Measurements from ENCODE around the gene KRT84.

The KRT84 gene

DNA sequence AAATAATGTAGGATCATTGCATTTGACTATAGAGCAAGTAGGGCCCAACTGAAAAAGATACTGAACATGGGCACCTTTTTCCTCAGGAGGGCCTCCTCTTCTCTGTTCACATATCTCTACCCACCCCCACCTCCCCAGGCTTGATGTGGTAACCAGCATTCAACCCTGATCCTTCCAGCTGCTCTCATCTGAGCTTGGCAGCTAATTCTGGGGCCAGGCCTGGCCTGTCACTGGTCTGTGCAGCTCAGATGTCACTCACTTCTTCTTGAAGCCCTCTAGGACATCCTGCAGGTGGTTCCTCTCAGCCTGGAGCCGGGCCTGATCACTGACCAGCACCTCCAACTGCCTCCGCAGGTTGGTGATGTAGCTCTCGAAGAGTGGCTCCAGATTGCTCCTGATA, 2.1 kb downstream of the KRT84 start:
- DNase-seq (ENCODE audit: low read depth in 2 of 2): no peak

DNA sequence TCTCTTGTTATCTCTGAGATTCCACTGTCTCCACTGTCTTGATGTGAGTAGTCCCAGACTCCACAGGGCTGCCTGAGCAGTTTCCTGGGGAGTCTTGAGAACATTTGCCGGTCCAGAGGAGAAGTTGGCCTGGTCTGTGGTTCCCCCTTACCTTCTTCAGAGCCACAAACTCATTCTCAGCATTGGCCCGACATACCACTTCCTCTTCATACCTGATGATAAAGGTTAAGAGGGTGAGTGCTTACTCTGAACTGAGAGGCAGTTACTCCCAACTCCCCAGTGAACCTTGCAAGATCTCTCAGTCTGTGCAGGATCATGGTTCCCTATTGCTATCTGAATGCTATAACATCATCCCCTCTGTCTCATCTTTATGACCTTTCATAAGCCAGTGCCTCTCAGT, 2.6 kb downstream of the KRT84 start:
- DNase-seq (ENCODE audit: low read depth in 2 of 2): no peak

DNA sequence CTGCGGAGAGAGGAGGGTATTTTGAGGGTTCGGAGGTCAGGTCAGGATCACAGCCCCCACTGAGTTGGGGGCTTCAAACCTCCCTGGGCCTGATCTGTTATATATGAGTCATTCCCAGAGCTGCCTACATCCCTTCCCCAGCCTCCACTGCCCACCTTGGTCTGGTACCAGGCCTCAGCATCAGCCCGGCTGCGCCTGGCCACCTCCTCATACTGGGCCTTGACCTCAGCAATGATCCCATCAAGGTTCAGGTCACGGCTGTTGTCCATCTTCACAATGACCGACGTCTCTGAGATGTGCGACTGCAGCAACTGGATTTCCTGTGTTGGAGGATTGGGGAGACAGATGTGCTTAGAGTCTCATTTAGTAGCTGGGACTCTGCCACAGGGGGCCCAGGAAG, 4.2 kb downstream of the KRT84 start:
- no peak for DNase-seq (ENCODE audit: low read depth in 2 of 2)

DNA sequence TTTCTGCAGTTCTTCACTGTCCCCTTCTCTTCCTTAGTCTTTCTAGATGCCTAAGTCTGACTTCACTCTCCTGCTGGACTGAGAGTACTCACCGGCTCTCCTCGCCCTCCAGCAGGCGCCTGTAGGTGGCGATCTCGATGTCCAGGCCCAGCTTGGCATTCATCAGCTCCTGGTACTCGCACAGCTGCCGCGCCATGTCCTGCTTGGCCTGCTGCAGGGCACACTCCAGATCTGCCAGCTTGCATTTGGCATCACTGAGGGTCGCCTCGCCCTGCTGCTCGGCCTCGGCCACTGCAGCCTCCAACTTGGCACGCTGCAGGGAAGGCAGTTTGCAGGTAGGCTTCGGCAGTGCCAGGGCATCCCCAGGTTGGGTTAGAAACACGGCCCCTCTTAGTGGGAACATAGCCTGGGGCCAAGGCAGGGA, 5.2 kb downstream of the KRT84 start:
- no peak for DNase-seq (ENCODE audit: low read depth in 2 of 2)

DNA sequence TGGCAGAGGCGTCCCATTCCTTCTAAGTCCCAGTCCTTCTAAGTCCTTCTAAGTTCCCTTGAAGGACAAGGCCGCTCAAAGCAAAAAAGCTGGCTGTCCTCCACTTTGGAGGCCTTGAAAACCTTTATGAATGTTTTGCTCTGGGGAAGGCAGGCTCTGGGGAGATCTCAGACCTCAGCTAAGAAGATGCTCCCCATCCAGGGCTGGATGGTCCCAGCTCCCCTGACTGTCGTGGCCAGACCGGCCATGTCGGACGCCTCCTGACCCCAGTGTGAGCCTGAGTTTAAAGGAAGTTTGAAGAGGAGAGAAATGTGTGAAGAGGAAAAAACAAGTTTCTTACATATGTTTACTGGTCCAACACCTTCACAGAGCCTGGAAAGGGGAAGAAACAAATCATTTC, 5.9 kb downstream of the KRT84 start:
- DNase-seq (ENCODE audit: low read depth in 2 of 2): no peak

DNA sequence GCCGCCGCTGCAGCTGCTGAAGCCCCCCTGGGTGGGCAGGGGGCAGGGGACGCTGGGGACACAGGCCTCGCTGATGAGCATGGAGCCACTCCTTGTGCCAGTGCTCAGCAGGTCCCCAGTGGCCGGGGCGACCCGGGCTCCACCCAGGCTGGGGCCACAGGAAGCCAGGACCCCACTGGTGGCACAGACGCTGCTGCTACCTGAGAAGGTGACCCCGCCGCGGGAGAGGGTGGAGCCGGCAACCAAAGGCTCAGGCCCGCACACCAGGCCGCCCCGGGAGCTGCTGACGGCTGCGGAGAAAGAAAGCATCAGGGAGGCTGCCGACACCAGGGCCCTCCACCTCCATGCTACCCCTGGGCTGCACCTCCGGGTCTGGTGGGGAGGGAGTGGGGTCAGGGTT, 7.4 kb downstream of the KRT84 start:
- no peak for DNase-seq (ENCODE audit: low read depth in 2 of 2)

DNA sequence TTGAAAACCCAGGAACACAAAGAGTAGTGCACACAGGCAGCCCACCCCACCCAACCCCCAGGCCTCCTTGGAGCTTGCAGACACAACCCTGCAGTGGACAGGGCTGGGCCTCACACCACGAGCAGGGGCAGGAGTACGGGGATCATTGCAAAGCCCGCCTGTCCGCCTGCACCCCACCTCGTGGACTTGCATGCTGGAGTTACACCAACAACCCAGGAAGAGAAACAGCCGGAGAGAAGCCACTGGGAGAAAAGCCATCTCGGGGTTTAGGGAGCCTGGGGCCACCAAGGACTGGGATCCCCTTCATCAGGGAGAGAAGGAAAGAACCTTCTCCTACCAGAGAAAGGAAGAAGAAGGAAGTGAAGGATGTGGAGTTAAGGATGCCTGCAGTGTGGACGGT, 8.2 kb downstream of the KRT84 start:
- DNase-seq (ENCODE audit: low read depth in 2 of 2): no peak

DNA sequence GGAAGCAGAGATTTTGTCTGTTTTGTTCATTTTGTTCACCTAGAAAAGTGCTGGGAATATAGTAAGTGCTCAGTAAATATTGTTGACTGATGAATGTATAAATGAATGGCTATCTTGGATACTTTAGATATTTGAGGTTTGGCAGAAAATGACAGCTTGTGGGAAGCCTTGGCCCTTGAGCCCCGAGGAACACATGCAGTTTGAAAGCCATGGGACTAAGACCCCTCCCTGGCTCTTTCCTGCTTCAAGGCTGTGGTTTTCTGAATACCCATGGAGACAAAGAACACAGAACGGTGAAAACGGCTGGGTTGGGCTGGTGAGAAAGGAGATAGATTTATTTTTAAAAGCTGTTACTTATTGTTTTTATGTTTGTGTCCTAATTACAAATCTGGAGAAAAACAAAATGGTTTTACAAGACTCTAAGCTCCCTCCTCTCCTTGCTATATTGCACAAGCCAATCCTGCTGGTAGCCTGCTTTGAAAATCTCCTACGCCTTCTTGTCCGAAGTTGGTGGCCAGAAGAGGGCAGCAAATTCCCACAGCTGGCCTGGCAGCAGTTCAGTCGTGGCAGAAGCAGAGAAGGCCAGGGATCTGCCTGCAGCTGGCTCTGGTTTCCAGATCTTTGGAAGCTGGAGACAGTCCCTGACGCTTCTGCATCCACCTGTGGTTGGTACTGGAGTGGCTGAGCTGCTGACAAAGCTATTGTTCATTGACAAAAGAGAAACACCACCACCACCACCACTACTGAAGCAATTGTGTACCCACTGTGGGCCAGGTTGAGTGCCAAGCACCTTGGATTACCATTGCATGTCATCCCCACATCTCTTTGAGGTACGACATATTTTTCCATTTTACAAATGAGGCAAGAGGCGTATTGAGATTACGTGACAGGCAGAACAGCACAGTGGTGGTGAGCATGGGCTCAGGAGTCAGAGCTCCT, 13.0 kb downstream of the KRT84 start:
- DNase-seq (ENCODE audit: low read depth in 2 of 2): peak; percentile 41 to 49

DNA sequence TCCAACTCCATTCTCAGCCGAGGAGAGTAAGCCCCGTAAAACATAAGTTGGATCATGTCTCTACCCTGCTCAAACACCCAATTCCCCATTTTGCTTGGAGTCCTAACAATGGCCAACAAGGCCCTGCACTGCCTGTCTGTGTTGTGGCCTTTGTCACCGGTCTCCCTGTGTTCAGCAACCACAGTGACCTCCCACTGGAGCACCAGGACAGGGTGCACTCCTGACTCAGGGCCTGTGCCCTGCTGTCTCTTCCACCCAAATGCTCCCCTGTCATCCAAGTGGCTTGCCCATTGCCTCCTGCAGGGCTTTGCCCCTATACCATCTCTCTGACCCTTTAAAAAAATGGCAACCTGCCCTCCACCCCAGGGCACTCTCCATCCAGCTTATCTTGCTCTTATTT, 13.7 kb downstream of the KRT84 start:
- no peak for DNase-seq (ENCODE audit: low read depth in 2 of 2)

DNA sequence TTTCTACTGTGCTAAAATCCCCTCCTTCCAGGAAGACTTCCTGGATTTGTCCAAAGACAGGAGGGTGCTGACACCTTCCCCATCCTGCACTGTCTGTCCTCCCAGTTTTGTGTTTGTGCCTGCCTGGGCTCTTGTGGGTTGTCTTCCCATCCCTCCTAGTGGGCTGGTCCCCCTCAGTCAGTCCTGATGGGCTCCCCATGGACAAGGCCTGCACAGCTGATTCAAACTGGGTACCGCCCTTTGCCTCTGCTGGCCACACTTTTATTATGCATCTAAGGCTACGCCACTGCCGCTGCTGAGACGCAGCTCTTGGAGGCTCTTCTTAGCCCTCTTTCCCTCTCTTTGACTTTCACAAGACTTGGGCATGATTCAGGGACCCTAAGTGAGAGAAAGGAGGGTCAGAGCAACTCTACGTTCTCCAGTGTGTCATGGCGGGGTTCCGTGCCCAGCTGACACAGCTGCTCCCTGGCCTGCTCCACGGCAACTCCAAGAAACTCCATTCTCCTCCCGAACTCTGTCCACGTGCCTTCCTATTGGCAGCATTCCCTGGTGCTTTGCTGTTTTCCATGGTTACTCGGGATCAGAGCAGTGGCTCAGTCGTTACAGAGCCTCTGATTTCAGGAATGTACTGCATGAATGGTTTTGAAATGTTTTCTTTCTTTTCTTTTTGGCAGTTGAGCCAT, 14.4 kb downstream of the KRT84 start:
- no peak for DNase-seq (ENCODE audit: low read depth in 2 of 2)

DNA sequence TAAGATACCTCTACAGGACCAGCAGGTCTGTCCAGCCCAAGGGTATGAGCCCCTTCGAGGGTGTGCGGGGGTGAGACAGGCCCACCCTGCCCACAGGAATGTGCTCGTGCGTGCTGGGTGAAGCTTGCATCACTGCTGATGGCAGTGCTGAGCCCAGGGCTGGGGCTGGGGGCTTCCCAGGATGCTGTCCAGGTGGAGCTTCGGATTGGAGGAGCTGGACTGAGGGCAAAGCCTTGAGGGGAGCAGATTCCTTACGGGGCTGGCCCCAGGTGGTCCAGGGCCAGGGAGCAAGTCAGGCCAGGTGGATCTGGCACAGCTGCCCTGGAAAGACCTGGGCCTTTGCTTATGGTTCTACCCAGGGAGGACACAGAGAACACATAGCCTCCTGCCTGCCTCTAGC, 15.6 kb downstream of the KRT84 start:
- no peak for DNase-seq (ENCODE audit: low read depth in 2 of 2)

DNA sequence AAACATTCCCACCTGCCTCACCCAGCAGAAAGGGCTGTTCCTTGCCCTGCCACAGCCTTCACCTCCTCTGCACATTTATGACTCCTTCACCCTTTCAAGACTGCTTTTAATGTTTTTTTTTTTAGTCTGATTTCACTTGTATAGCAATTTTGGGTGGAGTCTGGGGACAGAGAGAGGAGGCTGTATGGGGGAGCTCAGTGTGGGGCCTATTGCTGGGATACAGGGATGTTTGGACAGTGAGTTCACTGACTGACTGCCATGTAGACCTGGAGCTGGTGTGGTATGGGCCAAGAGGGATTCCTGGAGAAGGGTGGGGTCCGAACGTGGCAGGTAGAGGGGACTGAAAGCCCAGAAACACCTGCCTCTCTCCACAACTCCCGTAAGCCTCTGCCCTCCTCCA, 16.2 kb downstream of the KRT84 start:
- DNase-seq (ENCODE audit: low read depth in 2 of 2): no peak

DNA sequence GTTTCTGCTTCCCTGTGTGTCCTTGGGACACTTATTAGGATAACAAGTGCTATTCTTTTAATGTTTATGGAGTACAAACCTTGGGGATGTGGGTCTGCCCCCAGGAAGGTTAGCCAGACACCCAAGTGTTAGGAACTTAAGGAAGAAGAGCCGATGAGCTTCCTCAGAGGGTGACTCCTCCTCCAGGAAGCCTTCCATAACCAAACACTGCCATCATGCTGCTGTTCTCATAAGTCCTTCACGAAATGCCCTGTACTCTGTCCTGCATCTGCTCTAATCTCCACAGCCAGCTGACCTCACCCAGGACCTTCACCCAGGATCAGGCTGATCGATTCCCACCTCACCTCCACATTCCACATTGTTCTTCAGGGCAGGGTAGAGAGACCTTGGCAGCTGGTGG, 16.9 kb downstream of the KRT84 start:
- DNase-seq (ENCODE audit: low read depth in 2 of 2): no peak

DNA sequence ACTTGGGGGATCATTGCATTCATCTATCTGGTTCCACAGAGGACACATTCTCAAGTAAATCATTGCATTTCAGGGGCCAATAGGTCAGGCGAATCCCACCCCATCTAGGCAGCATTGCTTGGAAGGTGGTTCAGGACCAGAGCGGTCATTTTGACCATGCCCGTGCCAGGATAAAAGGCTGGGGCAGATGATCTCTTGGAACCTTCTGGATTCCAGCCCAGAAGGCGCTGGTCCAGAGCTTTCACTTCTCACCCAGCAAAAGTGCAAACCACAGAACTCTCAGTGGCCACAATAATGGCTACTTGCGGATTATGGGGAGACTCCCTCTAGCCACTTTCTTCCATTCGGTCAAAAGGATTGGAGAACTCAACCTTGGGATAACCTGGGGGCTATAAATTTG, 17.6 kb downstream of the KRT84 start:
- DNase-seq (ENCODE audit: low read depth in 2 of 2): no peak

DNA sequence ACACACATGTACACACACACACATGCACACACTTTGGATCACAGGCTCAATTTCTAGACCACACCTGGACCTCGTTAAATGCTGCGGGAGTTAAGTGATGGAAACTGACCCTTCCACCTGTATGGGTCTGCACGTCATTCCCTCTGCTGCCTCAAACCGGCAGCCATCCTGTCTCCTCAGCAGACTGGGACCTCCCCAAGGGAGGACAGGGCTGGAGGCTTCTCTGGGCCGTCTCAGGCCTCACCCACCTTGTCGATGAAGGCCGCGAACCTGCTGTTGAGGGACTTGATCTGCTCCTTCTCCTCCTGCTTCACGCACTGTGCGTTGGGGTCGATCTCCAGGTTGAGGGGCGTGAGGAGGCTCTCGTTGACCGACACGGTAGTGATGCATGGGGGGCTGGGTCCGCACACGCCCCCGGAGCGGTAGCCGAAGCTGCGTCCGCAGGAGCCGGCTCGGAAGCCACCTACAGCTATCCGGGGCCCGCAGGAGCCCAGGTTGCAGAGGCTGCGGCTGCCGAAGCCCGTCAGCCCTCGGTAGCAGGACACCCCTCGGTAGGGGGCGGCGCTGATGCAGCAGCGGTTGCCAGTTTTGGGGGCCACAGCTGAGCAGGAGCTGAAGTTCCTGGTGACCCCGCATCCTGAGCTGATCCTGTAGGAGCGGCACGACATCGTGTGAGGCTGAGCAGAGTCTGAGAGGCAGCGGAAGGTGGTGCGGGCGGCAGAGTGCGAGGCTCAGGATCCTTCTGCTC, 18.5 kb downstream of the KRT84 start, which contains the start of gene KRT85:
Gene KRT85, minus strand, starts transcription at position 744 of the 748 bp plus-strand sequence. Its CDS starts 76 bp downstream, at position 668.
- DNase-seq (ENCODE audit: low read depth in 2 of 2): no peak

DNA sequence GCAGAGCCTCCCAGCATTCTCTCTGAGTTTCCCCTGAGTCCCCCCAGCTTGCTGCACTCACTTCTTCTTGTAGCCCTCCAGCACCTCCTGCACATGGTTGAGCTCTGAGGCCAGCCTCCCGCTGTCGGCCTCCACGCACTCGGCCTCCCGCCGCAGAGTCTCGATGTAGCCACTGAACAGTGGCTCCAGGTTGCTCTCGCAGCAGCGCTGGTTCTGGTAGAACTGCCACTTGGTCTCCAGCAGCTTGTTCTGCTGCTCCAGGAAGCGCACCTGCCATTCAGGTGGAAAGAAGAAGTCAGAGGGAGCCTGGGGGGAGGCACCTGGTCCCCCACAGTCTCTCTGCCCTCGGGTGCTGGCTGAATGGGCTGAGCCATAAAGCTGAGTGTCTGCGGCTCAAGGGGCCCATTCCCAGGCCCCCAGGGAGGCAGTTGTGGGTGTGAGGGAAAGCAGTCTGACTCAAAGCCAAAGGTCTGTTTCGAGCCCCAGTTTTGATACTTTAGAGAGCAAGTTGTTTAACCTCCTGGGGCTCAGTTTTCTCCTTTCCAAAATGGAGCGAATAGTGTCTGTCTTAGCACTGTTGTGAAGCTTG, 20.5 kb downstream of the KRT84 start:
- no peak for DNase-seq (ENCODE audit: low read depth in 2 of 2)

DNA sequence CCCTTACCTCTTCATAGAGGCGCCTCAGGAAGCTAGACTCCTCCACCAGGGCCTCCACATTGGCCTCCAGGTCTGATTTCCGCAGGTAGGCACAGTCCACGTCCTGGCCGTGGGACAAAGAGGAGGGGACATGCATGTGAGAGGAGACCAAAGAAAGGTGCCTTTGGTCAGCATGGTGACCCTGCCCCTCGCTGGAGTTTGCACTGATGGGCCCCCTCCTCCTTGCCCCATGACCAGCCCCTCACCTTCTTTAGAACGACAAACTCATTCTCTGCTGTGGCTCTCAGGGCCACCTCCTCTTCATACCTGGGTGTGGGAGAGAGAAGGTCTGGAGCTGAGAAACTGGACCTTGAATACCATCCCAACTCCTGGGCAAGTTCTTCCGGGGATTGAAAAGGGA, 21.4 kb downstream of the KRT84 start:
- no peak for DNase-seq (ENCODE audit: low read depth in 2 of 2)

DNA sequence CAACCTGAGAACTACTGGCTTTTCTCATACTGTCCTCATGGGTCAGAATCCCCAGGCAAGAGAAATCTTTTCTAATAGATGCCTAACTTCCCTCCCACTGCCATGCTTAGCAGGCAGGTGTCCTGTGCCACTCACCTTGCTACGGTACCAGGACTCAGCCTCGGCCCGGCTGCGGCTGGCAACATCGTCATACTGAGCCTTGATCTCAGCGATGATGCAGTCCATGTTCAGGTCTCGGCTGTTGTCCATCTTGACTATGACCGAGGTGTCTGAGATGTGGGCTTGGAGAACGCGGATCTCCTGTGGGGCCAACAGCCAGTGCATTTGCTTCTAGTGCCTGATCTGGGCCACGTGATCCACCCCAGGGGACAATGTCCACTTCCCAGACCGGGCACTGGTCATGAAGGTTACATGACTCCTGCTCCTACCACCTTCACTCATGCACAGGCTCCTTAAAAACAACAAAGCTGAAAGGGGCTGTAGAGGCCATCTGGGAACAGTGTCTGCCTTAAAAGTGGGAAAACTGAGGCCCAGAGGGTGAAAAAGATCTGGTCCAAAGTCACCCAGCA, 22.3 kb downstream of the KRT84 start:
- DNase-seq (ENCODE audit: low read depth in 2 of 2): no peak

DNA sequence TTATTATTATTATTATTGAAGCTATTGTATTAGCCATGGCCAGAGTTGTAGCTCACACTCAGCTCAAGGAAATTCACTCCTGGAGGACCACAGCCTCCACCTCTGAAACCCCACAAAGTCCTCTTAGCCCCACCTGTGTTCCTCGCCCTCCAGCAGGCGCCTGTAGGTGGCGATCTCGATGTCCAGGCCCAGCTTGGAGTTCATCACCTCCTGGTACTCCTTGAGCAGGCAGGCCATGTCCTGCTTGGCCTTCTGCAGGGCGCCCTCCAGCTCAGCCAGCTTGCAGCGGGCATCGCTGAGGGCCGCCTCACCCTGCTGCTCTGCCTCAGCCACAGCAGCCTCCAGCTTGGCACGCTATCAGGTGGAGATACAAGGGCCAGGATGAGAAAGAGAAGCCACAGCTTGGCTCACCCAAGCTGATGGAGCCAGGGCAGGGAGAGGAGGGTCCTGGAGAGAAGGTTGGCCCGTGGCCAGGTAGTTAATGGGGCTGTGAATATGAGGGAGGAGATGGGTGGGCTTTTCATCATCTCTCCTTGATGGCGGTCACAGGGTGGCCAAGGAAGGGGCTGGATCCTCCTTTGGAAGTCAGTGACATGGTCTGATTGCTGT, 23.2 kb downstream of the KRT84 start:
- no peak for DNase-seq (ENCODE audit: low read depth in 2 of 2)

DNA sequence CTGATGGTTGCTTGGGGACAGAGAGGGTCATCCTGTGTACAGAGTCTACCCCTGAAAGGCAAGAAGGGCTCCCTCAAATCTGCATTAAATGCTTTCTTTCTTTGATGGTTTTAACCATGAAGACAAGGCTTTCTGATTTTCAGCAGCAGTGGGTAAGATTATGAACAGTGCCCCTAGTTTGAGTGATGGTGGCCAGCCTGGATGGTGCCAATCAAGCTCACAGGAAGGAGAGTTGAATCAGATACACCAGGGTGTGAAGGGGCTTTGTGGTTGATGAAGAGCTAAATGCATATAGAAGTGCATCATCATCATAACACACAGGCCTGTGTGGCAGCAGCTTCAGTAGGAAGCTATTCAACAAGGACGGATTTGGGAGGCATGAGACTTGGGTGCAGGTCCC, 23.9 kb downstream of the KRT84 start:
- no peak for DNase-seq (ENCODE audit: low read depth in 2 of 2)

DNA sequence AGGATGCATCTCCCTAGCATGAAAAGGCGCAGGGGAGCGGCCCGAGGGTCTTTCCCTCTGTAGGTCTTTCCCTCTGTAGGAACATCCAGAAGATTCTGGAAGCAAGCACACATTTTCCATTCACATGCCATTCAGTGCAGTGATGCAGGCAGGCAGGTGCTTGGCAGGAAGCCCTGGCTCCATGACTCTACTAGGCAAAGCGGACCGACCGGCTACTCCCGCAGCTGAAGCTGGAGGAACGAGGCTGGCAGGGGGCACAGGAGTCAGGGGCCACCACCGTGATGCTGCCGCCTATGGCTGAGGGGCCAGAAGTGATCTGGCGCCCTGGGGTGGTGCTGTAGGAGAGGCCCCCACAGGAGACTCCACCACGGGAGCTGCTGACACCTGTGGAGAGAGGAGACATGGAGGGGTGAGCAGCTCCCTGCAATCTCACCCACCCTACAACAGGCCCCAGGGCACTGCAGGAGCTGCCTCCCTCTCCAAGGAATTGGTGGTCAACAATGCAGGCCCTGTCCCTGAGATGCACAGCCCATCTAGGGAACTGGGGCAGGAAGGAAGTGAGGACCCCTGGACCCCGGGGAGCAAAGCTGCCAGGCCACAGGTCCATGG, 24.7 kb downstream of the KRT84 start:
- no peak for DNase-seq (ENCODE audit: low read depth in 2 of 2)

Data from stimulated activated CD4-positive, alpha-beta T cell treated with anti-CD3 and anti-CD28 coated beads, Interleukin-4, amount 100 ng/mL, for 48 hours (primary cell).